ENCODE data around the gene CXCR6.

Gene CXCR6

GRCh38 chr3:45946875-45947274, 3.6 kb downstream of the CXCR6 start:
- Mint-ChIP-seq H3K4me3 (no peak overlapping the region), H3K27me3 (ENCODE audit: low read depth) (no peaks in the 10 kb centered on the region), H3K36me3 (ENCODE audit: low read depth) (peaks cover 30% of the 10 kb centered on the region), H3K4me1 (no peaks in the 10 kb centered on the region), H3K9me3 (no peaks in the 10 kb centered on the region), H3K27ac (no peak overlapping the region)
- no peak for TF ChIP-seq CTCF (IDR thresholded peaks at IDR 0.05; ENCODE audit: unreplicated experiment in 3 of 3)

GRCh38 chr3:45947361-45947760, 4.1 kb downstream of the CXCR6 start:
- Mint-ChIP-seq H3K4me3 (no peak overlapping the region), H3K27ac (no peak overlapping the region), H3K9me3 (no peaks in the 10 kb centered on the region), H3K27me3 (ENCODE audit: low read depth) (no peaks in the 10 kb centered on the region), H3K4me1 (no peaks in the 10 kb centered on the region), H3K36me3 (ENCODE audit: low read depth) (peaks cover 33% of the 10 kb centered on the region)
- no peak for TF ChIP-seq CTCF (IDR thresholded peaks at IDR 0.05; ENCODE audit: unreplicated experiment in 3 of 3)

DNA sequence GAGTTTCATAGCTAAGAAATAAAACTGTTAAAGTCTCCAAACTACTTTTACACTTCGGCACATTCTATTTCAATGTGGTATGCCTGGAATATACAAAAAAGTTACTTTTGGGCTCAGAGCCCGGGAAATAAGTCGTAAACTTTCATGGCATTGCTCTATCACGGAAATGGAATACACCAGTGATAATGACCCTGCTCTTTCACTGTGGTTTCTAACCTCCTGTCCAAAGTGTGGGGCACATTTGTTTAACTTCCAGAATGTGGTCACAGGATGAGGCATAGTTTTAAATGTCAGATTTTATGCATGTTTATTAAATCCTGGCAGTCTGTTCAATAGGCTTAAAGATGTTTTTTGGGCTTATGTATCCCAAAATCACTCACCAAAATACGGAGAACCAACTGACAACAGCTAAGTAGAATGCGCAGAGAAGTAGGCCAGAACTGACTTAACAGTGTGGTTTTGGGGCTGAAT, 5.1 kb downstream of the CXCR6 start:
- Mint-ChIP-seq H3K27me3 (ENCODE audit: low read depth) (no peaks in the 10 kb centered on the region), H3K4me3 (no peak overlapping the region), H3K4me1 (no peaks in the 10 kb centered on the region), H3K27ac (no peak overlapping the region), H3K36me3 (ENCODE audit: low read depth) (peaks cover 43% of the 10 kb centered on the region), H3K9me3 (no peaks in the 10 kb centered on the region)
- TF ChIP-seq CTCF (IDR thresholded peaks at IDR 0.05; ENCODE audit: unreplicated experiment in 3 of 3): no peak

GRCh38 chr3:45948881-45949280, 5.6 kb downstream of the CXCR6 start:
- no peaks in the 10 kb centered on the region for H3K4me1 Mint-ChIP-seq
- H3K4me3 Mint-ChIP-seq: no peak overlapping the region
- no peaks in the 10 kb centered on the region for H3K27me3 Mint-ChIP-seq (ENCODE audit: low read depth)
- no peak for TF ChIP-seq CTCF (IDR thresholded peaks at IDR 0.05; ENCODE audit: unreplicated experiment in 3 of 3)
- H3K27ac Mint-ChIP-seq: no peak overlapping the region
- peaks cover 48% of the 10 kb centered on the region for H3K36me3 Mint-ChIP-seq (ENCODE audit: low read depth)
- no peaks in the 10 kb centered on the region for H3K9me3 Mint-ChIP-seq

DNA sequence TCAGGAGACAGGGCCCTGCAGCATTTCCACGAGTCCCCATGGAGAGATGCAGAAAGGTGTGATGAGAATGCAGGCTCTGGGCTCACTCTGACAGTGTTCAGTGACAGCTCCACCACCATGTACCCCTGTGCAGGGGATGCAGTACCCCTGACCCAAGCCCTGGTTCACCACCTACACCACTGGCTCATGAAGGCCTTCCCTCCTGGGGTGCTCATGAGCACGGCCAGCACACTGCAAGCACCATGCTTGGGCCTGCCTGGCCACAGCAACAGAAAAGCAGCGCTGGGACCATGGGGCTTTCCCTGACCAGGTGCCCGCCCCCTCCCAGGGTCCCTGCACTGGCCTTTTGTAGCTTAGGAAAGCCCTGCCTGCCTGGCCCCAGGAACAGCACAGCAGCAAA, 6.2 kb downstream of the CXCR6 start:
- Mint-ChIP-seq H3K4me1 (no peaks in the 10 kb centered on the region), H3K4me3 (no peak overlapping the region), H3K9me3 (no peaks in the 10 kb centered on the region), H3K27ac (no peak overlapping the region), H3K36me3 (ENCODE audit: low read depth) (peaks cover 54% of the 10 kb centered on the region), H3K27me3 (ENCODE audit: low read depth) (no peaks in the 10 kb centered on the region)
- TF ChIP-seq CTCF (IDR thresholded peaks at IDR 0.05; ENCODE audit: unreplicated experiment in 3 of 3): no peak

- H3K4me3 Mint-ChIP-seq: no peak overlapping the region
- no peak overlapping the region for H3K27ac Mint-ChIP-seq
- no peaks in the 10 kb centered on the region for H3K9me3 Mint-ChIP-seq
- H3K27me3 Mint-ChIP-seq (ENCODE audit: low read depth): no peaks in the 10 kb centered on the region
- TF ChIP-seq CTCF (IDR thresholded peaks at IDR 0.05; ENCODE audit: unreplicated experiment in 3 of 3): no peak
- H3K4me1 Mint-ChIP-seq: no peaks in the 10 kb centered on the region
- peaks cover 60% of the 10 kb centered on the region for H3K36me3 Mint-ChIP-seq (ENCODE audit: low read depth)
Measured at GRCh38 chr3:45950131-45950530, 6.9 kb downstream of the CXCR6 start.

All from nephron (organoid).